Liver (tissue), 9 donors: ENCODE results near the gene PARD3B. TPM values are rescaled to one million over a fixed set of nuclear protein-coding genes. Genes with fewer than 3 reads are reported as not detected.

ENCODE experiments used
- DNase-seq: peaks from one replicate; pipeline ENCODE4 v3.0.0-alpha.2; 2017; ENCODE audit warnings: low spot score
- H3K27ac ChIP-seq, 2 donors: one replicate each; pipeline ENCODE4 v1.7.0; 2013; ENCODE audit warnings: inconsistent platforms in 2 of 2, low read length in 2 of 2, control low read depth in 1 of 2, low read depth in 1 of 2, mild to moderate bottlenecking in 1 of 2
- H3K27me3 ChIP-seq, 4 donors: one replicate each; pipeline versions ENCODE4 v1.6.1 to v1.7.0; 2013; ENCODE audit warnings: low read length in 3 of 4, inconsistent platforms in 1 of 4, mild to moderate bottlenecking in 1 of 4, moderate library complexity in 1 of 4; ENCODE audit not compliant: control insufficient read depth in 4 of 4, insufficient read depth in 4 of 4
- H3K36me3 ChIP-seq, 4 donors: one replicate each; pipeline versions ENCODE4 v1.6.1 to v1.7.0; 2013; ENCODE audit warnings: low read length in 3 of 4, mild to moderate bottlenecking in 3 of 4, low read depth in 1 of 4, moderate library complexity in 1 of 4; ENCODE audit not compliant: control insufficient read depth in 4 of 4, insufficient read depth in 3 of 4
- H3K4me1 ChIP-seq, 4 donors: one replicate each; pipeline versions ENCODE4 v1.6.1 to v1.7.0; 2013; ENCODE audit warnings: low read length in 3 of 4, mild to moderate bottlenecking in 3 of 4, moderate library complexity in 1 of 4; ENCODE audit not compliant: control insufficient read depth in 4 of 4, insufficient read depth in 4 of 4
- H3K4me3 ChIP-seq, 3 donors: one replicate each; pipeline versions ENCODE4 v1.6.1 to v1.7.0; 2013; ENCODE audit warnings: low read length in 3 of 3, control low read depth in 1 of 3, low read depth in 1 of 3, mild to moderate bottlenecking in 1 of 3
- H3K9ac ChIP-seq, 2 donors: one replicate each; pipeline ENCODE4 v1.7.0; 2013; ENCODE audit warnings: low read length in 2 of 2, mild to moderate bottlenecking in 2 of 2, moderate library complexity in 2 of 2, control low read depth in 1 of 2, low read depth in 1 of 2
- H3K9me3 ChIP-seq, 4 donors: one replicate each; pipeline versions ENCODE4 v1.6.1 to v1.7.0; 2013; ENCODE audit warnings: low read length in 3 of 4; ENCODE audit not compliant: control insufficient read depth in 4 of 4
- ATF3 ChIP-seq: IDR thresholded peaks from 2 replicates; pipeline ENCODE4 v1.6.1; 2016; ENCODE audit warnings: antibody characterized with exemption
- CTCF ChIP-seq: fragments of 150-350 bp; IDR thresholded peaks from 2 replicates; pipeline ENCODE4 v1.5.1; 2017; ENCODE audit warnings: improper control_type of control experiment, low read depth, low read length; ENCODE audit not compliant: missing input control
- EGR1 ChIP-seq, 2 donors: IDR thresholded peaks; 2 replicates each; pipeline ENCODE4 v1.6.1; 2016 to 2018; ENCODE audit warnings: antibody characterized with exemption in 2 of 2, low read depth in 2 of 2
- FOXA1 ChIP-seq: IDR thresholded peaks from 2 replicates; pipeline ENCODE4 v1.6.1; 2016; ENCODE audit warnings: antibody characterized with exemption
- FOXA2 ChIP-seq: IDR thresholded peaks from 2 replicates; pipeline ENCODE4 v1.6.1; 2016; ENCODE audit warnings: antibody characterized with exemption
- GABPA ChIP-seq, 2 donors: IDR thresholded peaks in 1 of 2; conservative IDR thresholded peaks in 1 of 2; 2 replicates each; pipeline ENCODE4 v1.6.1; 2016; ENCODE audit warnings: antibody characterized with exemption in 2 of 2, mild to moderate bottlenecking in 1 of 2, moderate library complexity in 1 of 2
- HNF4A ChIP-seq, 2 donors: conservative IDR thresholded peaks; 2 replicates each; pipeline ENCODE4 v1.6.1; 2016; ENCODE audit warnings: antibody characterized with exemption in 2 of 2, mild to moderate bottlenecking in 2 of 2
- HNF4G ChIP-seq: IDR thresholded peaks from 2 replicates; pipeline ENCODE4 v1.6.1; 2016; ENCODE audit warnings: antibody characterized with exemption
- JUND ChIP-seq, 2 donors: IDR thresholded peaks; 2 replicates each; pipeline ENCODE4 v1.6.1; 2016; ENCODE audit warnings: antibody characterized with exemption in 2 of 2
- MAX ChIP-seq: IDR thresholded peaks from 2 replicates; pipeline ENCODE4 v1.6.1; 2016; ENCODE audit warnings: antibody characterized with exemption
- NR2F2 ChIP-seq: IDR thresholded peaks from 2 replicates; pipeline ENCODE4 v1.6.1; 2016; ENCODE audit warnings: antibody characterized with exemption
- RAD21 ChIP-seq, 2 donors: IDR thresholded peaks; 2 replicates each; pipeline ENCODE4 v1.6.1; 2016; ENCODE audit warnings: antibody characterized with exemption in 2 of 2, mild to moderate bottlenecking in 2 of 2
- REST ChIP-seq: IDR thresholded peaks from 2 replicates; pipeline ENCODE4 v1.6.1; 2016; ENCODE audit warnings: antibody characterized with exemption, mild to moderate bottlenecking
- RXRA ChIP-seq, 2 donors: IDR thresholded peaks; 2 replicates each; pipeline ENCODE4 v1.6.1; 2017 to 2018; ENCODE audit warnings: antibody characterized with exemption in 2 of 2, mild to moderate bottlenecking in 1 of 2
- SP1 ChIP-seq: IDR thresholded peaks from 2 replicates; pipeline ENCODE4 v1.6.1; 2018; ENCODE audit warnings: antibody characterized with exemption, mild to moderate bottlenecking
- TAF1 ChIP-seq: conservative IDR thresholded peaks from 2 replicates; pipeline ENCODE4 v1.6.1; 2016; ENCODE audit warnings: antibody characterized with exemption, mild to moderate bottlenecking
- YY1 ChIP-seq: IDR thresholded peaks from 2 replicates; pipeline ENCODE4 v1.6.1; 2016; ENCODE audit warnings: antibody characterized with exemption, mild to moderate bottlenecking
- ZBTB33 ChIP-seq: IDR thresholded peaks from 2 replicates; pipeline ENCODE4 v1.6.1; 2016; ENCODE audit warnings: antibody characterized with exemption
- WGBS: extraction: QIAGEN DNeasy Blood & Tissue Kit; methylation state at CpG from one replicate; pipeline ENCODE4 v1.1.7; 2013; 5-methylcytosine and 5-hydroxymethylcytosine counted together
- polyA plus RNA-seq, 2 donors: library from polyadenylated mRNA; stranded (reverse) in 1 of 2; unstranded in 1 of 2; fragments of 200-250 nt in 1 of 2; fragments of >200 nt in 1 of 2; fragmentation: Nextera tagmentation in 1 of 2; extraction: Ambion mirVana in 1 of 2; gene quantifications; one replicate each; pipeline versions ENCODE4 v1.2.1 to v1.2.3, GENCODE V29; 2013 to 2015
- total RNA-seq, 2 donors: library from RNA; depleted of rRNA; stranded (reverse); fragments of >200 nt; gene quantifications; one replicate each; pipeline ENCODE4 v1.2.3, GENCODE V29; 2014
- donor health status: healthy.
- donor health status: healthy.
- donor health status: healthy.
- donor health status: healthy.
- donor health status: healthy.

Gene PARD3B
- total and polyA plus RNA-seq, 4 donors: 1.1 to 10.3 (median 3.7) TPM

GRCh38 chr2:204585930-204586329, 40.7 kb downstream of the PARD3B start (continued):
- TF ChIP-seq REST (no peak), SP1 (no peak), RAD21 (IDR thresholded peaks at IDR 0.05) (no peak), FOXA2 (no peak), YY1 (no peak), NR2F2 (no peak), GABPA (IDR thresholded peaks at IDR 0.05 in 1 of 2, conservative IDR thresholded peaks at IDR 0.05 in 1 of 2) (no peak)

- Histone ChIP-seq H3K27ac (no peak overlapping the region), H3K36me3 (no peaks in the 10 kb centered on the region), H3K4me3 (no peak overlapping the region), H3K9me3 (peaks cover 0 to 3% (median 0%) of the 10 kb centered on the region in 4 donors), H3K27me3 (no peaks in the 10 kb centered on the region), H3K9ac (no peak overlapping the region), H3K4me1 (no peaks in the 10 kb centered on the region)
- TF ChIP-seq ATF3 (no peak), CTCF (no peak), GABPA (IDR thresholded peaks at IDR 0.05 in 1 of 2, conservative IDR thresholded peaks at IDR 0.05 in 1 of 2) (no peak), NR2F2 (no peak), JUND (IDR thresholded peaks at IDR 0.05) (no peak), FOXA1 (no peak), FOXA2 (no peak), ZBTB33 (no peak), RAD21 (IDR thresholded peaks at IDR 0.05) (no peak), EGR1 (IDR thresholded peaks at IDR 0.05; ENCODE audit: low read depth in 2 of 2) (no peak), REST (no peak), YY1 (no peak), HNF4G (no peak), TAF1 (no peak), HNF4A (conservative IDR thresholded peaks at IDR 0.05) (no peak), MAX (no peak), RXRA (IDR thresholded peaks at IDR 0.05) (no peak)
- 96% methylated on average over 7 of the region's 7 CpGs for WGBS
- no peak for DNase-seq
These were observed 41.3 kb downstream of the PARD3B start for GRCh38 chr2:204586444-204587180.
